Effector memory CD8-positive, alpha-beta T cell (primary cell): ENCODE data around the gene TBC1D22A.

Experiments used
- ATAC-seq: fragments of 150-1000 bp; cut with Tn5 transposase; replicated peaks from 2 replicates; pipeline ENCODE4 v1.10.0; 2021; ENCODE audit warnings: mild to moderate bottlenecking, moderate library complexity
- DNase-seq, 3 experiments: peaks; one replicate each; pipeline ENCODE4 v3.0.0; 2021
- H3K27ac Mint-ChIP-seq, 2 donors: one replicate each; pipeline ENCODE4 v1.8.0; 2022; ENCODE audit warnings: mild to moderate bottlenecking in 2 of 2, mixed read lengths in 2 of 2, moderate library complexity in 2 of 2
- H3K27me3 Mint-ChIP-seq, 2 donors: one replicate each; pipeline ENCODE4 v1.8.0; 2022; ENCODE audit warnings: mixed read lengths in 2 of 2
- H3K36me3 Mint-ChIP-seq: one replicate; pipeline ENCODE4 v1.8.0; 2022; ENCODE audit warnings: mild to moderate bottlenecking, moderate library complexity, mixed read lengths; ENCODE audit not compliant: insufficient read depth
- H3K4me1 Mint-ChIP-seq, 2 donors: one replicate each; pipeline ENCODE4 v1.8.0; 2022; ENCODE audit warnings: low read depth in 2 of 2, mixed read lengths in 2 of 2
- H3K4me3 Mint-ChIP-seq, 2 donors: one replicate each; pipeline ENCODE4 v1.8.0; 2022; ENCODE audit warnings: mild to moderate bottlenecking in 2 of 2, mixed read lengths in 2 of 2, moderate library complexity in 2 of 2
- H3K9me3 Mint-ChIP-seq, 2 donors: one replicate each; pipeline ENCODE4 v1.8.0; 2022; ENCODE audit warnings: mixed read lengths in 2 of 2

Gene TBC1D22A

DNA sequence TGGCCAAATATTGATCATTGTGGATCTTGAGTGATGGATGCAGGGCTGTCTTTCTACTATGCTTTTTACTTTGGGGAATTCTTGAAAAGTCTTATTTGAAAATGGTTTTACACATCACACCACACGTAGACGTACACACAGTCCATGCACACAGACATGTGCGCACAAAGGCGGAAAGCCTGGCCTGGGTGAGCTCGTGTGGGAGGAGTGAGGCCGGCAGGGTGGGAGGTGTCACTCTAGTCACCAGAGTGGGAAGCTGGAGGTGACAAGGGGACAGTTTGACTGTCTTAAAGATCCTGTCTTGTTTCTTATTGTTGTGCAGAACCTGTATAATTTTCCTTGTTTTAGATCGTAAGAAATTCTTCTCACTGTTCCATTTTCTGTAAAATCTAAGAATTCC, 326.9 kb downstream of the TBC1D22A start:
- Mint-ChIP-seq H3K36me3 (no peaks in the 10 kb centered on the region), H3K9me3 (no peaks in the 10 kb centered on the region), H3K27me3 (no peaks in the 10 kb centered on the region), H3K4me1 (peaks cover 51 to 57% of the 10 kb centered on the region in 2 donors), H3K27ac (peak overlapping the region in 1 of 2 donors; percentile 74), H3K4me3 (peak overlapping the region; percentile 80 to 83)
- ATAC-seq = no peak
- no peak for DNase-seq

DNA sequence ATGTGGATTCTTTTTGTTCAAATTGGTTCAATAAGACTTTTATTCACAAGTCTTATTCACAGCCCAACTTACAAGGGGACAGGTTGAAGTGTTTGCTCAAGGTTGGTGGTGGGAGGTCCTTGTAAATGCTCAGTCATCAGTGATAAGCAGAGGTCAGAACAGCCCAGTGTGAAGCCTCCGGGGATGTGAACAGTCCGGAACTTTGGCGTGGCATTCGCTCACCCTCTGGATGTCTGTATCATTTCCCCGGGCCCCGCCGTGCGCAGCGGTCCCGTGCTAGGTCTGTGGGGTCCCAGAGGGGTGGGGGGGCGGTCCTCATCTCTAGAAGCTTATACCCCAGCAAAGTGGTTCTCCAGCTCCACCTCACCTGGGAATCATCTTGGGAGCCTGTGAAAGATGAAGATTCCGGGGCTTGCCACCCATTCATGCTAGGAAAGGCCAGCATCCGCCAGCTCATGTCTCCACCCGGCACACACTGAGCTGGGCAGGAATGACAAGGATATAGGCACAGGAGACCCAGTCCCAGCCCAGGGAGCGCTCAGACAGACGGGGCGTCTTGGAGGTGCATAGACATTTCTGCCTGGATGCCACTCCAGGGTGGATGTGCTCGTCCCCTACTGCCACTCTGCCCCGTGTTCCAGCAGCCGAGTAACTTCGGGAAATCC, 327.5 kb downstream of the TBC1D22A start:
- peak overlapping the region; percentile 80 to 83 for H3K4me3 Mint-ChIP-seq
- no peak for ATAC-seq
- H3K27ac Mint-ChIP-seq = peak overlapping the region; percentile 74 to 90
- no peaks in the 10 kb centered on the region for H3K36me3 Mint-ChIP-seq
- H3K9me3 Mint-ChIP-seq = no peaks in the 10 kb centered on the region
- peaks cover 54 to 62% of the 10 kb centered on the region in 2 donors for H3K4me1 Mint-ChIP-seq
- no peak for DNase-seq
- H3K27me3 Mint-ChIP-seq = no peaks in the 10 kb centered on the region

DNA sequence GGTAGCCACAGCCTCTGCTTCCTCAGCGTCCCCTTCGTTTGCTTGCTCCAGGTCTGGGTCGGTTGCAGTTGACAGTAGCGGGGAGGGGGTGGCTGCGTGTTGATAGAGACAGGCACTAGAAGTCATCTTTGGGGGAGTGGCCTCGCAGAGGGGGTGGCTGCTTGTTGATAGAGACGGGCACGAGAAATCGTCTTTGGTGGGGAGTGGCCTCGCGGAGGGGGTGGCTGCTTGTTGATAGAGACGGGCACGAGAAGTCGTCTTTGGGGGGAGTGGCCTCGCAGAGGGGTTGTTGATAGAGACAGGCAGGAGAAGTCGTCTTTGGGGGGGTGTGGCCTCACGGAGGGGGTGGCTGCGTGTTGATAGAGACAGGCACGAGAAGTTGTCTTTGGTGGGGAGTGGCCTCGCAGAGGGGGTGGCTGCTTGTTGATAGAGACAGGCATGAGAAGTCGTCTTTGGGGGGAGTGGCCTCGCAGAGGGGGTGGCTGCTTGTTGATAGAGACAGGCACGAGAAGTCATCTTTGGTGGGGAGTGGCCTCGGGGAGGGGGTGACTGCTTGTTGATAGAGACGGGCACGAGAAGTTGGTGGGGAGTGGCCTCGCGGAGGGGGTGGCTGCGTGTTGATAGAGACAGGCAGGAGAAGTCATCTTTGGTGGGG, 328.3 kb downstream of the TBC1D22A start:
- Mint-ChIP-seq H3K4me1 (peaks cover 54 to 56% of the 10 kb centered on the region in 2 donors), H3K27ac (peak overlapping the region; percentile 89 to 90)

DNA sequence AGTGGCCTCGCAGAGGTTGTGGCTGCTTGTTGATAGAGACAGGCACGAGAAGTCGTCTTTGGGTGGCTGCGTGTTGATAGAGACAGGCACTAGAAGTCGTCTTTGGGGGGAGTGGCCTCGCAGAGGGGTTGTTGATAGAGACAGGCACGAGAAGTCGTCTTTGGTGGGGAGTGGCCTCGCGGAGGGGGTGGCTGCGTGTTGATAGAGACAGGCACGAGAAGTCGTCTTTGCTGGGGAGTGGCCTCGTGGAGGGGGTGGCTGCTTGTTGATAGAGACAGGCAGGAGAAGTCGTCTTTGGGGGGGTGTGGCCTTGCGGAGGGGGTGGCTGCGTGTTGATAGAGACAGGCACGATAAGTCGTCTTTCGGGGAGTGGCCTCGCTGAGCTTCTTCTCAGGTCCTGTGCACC, 328.8 kb downstream of the TBC1D22A start:
- peak overlapping the region; percentile 80 to 83 for H3K4me3 Mint-ChIP-seq
- no peaks in the 10 kb centered on the region for H3K36me3 Mint-ChIP-seq
- no peaks in the 10 kb centered on the region for H3K9me3 Mint-ChIP-seq
- no peaks in the 10 kb centered on the region for H3K27me3 Mint-ChIP-seq
- H3K27ac Mint-ChIP-seq = peak overlapping the region; percentile 89 to 90
- peak in 1 of 3 experiments; percentile 18 for DNase-seq
- peak; percentile 33 for ATAC-seq
- peaks cover 53 to 56% of the 10 kb centered on the region in 2 donors for H3K4me1 Mint-ChIP-seq

More for the DNA sequence above, 328.3 kb downstream of the TBC1D22A start:
- Mint-ChIP-seq H3K9me3 (no peaks in the 10 kb centered on the region), H3K36me3 (no peaks in the 10 kb centered on the region), H3K27me3 (no peaks in the 10 kb centered on the region), H3K4me3 (peak overlapping the region; percentile 80 to 83)
- ATAC-seq = peak; percentile 56
- peak; percentile 5 to 48 (median 13) for DNase-seq

DNA sequence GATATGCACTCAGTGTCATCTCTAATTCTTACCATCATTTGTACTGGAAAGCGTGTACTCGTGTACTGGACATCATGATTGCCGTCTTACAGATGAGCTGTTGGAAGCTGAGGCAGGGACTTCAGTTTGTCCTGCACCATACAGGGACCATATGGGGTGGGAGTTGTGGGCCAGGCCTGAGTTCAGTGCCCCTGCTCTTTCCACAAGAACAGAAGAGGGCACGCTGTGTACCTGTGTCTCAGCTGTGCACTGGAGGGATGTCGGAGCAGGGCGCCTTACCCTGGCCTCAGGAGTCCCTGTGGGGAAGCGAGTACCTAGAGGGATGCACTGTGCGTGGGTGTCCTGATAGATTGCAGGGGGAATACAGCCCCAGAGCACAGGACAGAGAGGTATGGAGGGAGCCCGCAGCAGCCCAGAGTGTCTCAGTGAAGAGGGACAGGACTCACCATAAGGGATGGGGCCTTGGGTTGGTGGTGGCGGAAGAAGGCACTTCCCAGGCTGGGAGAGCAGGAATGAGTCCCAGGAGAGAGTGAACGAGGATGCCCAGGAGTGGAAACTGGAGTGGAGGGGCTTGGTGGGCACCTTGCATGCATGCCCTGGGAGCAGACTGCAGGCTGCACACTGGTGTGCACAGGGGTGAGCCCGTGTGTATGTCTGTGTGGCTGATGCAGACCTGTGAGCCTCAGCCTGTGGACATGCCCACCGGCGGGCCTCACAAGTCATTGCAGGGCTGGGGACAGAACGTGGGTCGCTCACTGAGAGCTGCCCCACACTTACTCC, 329.7 kb downstream of the TBC1D22A start:
- Mint-ChIP-seq H3K36me3 (no peaks in the 10 kb centered on the region), H3K27me3 (no peaks in the 10 kb centered on the region), H3K4me3 (peak overlapping the region in 1 of 2 donors; percentile 80), H3K27ac (peak overlapping the region; percentile 89 to 90), H3K4me1 (peaks cover 53 to 57% of the 10 kb centered on the region in 2 donors), H3K9me3 (no peaks in the 10 kb centered on the region)
- DNase-seq (no peak), ATAC-seq (no peak)

DNA sequence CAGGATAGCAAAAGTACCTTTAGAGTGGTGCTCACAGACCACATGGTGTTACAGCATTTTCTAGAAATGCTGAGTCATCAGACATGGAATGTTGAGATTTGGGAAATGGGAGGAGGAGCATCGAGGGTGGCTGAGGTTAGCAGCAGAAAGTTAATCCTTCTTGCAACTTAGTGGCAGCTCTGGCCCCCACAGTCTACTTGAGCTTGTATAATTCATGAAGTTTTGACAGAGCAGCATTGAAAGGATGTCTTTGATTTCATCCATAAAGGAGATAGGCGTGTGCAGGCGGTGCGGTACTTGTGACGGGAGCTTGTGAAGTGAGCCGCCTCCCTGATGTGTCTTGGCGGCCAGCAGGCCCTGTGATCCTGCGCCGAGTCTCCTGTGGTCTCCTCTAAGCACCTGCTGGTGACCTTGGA, 330.5 kb downstream of the TBC1D22A start:
- ATAC-seq = no peak
- no peak for DNase-seq
- Mint-ChIP-seq H3K9me3 (no peaks in the 10 kb centered on the region), H3K4me3 (no peak overlapping the region), H3K27me3 (no peaks in the 10 kb centered on the region), H3K36me3 (no peaks in the 10 kb centered on the region), H3K4me1 (peaks cover 56 to 58% of the 10 kb centered on the region in 2 donors), H3K27ac (peak overlapping the region in 1 of 2 donors; percentile 30)

DNA sequence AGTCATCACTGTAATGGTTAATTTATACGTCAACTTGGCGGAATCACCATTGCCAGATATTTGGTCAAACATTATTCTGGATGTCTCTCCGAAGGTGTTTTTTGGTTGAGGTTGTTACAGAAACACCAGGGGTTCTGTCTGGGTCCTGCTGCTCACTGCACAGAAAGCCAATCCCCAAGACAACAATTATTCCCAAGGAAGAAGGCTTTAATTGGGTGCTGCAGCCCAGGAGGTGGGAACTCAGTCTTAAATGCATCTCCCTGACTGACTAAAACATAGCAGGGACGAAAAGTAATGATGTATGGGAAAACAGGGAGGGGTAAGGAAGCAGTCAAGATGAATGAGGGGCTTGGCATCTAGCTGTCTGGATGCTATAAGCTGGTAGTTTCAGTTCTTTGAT, 331.3 kb downstream of the TBC1D22A start:
- H3K4me1 Mint-ChIP-seq = peaks cover 48 to 51% of the 10 kb centered on the region in 2 donors
- no peak overlapping the region for H3K4me3 Mint-ChIP-seq
- no peaks in the 10 kb centered on the region for H3K9me3 Mint-ChIP-seq
- H3K27ac Mint-ChIP-seq = no peak overlapping the region
- DNase-seq (no peak), ATAC-seq (no peak)
- no peaks in the 10 kb centered on the region for H3K36me3 Mint-ChIP-seq
- no peaks in the 10 kb centered on the region for H3K27me3 Mint-ChIP-seq

DNA sequence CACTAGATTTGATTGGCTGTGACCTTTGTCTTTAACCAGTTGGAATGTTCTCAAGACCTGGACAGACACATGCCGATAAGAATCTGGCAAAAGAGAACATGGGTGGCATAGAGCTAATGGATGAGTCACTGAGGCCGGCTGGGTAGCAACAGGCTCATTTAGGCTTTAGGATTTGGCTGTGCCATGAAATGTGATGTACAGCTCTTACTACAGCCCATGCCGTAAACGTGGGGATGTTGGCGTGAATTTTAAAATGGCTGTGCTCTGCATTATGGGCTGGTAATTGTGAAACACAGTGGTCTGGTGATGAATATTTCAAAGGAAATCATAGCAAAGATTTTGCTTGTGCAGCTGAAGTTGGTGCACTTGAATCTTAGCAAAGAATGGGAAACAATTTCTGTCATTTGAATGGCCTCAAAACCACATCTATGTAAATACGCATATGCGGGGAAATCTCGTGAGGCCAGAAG, 332.4 kb downstream of the TBC1D22A start:
- H3K4me1 Mint-ChIP-seq = peaks cover 38 to 39% of the 10 kb centered on the region in 2 donors

DNA sequence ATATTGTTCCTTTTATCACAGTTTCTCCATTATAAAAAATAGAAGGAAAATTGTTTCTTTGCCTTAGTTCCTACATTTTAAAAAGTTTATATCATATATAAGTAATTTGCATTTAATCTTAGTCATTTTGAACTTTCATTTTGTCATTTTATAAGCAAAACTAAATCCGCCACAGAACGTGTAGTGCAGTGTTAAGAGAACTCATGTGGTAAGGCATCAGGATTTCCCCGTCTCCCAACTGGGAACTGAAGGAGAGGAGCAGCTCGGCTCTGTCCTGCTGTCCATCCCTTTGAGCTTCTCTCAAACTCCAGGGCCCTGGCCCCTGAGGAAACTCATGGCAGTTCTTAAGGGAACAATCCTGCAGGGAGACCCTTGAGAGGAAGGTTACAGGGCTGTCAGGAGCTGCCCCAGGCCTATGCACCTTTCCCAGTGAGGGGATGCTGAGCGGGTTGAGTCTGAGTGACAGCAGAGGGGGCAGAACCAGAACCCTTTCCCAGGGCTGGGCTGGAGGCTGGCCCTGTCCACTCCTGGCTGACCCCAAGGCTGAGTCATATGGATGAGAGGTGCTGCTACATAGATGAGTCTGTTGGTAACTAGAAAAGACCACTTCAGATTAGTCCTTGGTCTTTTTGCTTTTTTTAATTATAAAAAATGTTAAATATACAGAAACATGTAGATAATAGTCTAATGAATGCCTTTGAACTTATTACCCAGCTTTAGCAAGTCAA, 333.1 kb downstream of the TBC1D22A start:
- peaks cover 3% of the 10 kb centered on the region for H3K36me3 Mint-ChIP-seq
- H3K9me3 Mint-ChIP-seq = no peaks in the 10 kb centered on the region
- no peak for DNase-seq
- ATAC-seq = no peak
- H3K27me3 Mint-ChIP-seq = no peaks in the 10 kb centered on the region
- H3K4me3 Mint-ChIP-seq = no peak overlapping the region
- peaks cover 40% of the 10 kb centered on the region in 2 donors for H3K4me1 Mint-ChIP-seq
- no peak overlapping the region for H3K27ac Mint-ChIP-seq

More for the DNA sequence above, 332.4 kb downstream of the TBC1D22A start:
- DNase-seq (no peak), ATAC-seq (no peak)
- Mint-ChIP-seq H3K27ac (no peak overlapping the region), H3K36me3 (peaks cover 3% of the 10 kb centered on the region), H3K9me3 (no peaks in the 10 kb centered on the region), H3K27me3 (no peaks in the 10 kb centered on the region), H3K4me3 (no peak overlapping the region)

DNA sequence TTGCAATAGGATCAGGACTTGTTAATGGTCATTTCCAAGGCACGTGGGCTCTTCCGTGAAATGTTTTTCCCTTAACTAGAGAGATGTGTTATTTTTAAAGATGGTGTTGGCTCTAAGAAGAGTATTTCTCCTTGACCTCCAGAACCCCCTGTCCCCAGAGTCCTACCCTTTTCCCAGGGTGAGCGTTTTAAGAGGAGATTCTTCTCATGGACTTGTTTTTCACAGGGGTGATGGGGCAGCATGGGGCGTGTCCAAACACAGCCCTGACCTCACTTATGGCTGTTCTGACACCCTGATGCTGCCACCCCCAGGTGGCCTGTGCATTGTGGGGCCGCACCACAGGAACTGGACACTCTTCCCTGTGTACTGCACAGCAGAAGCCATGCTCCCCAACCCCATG, 335.7 kb downstream of the TBC1D22A start:
- Mint-ChIP-seq H3K27ac (peak overlapping the region in 1 of 2 donors; percentile 15), H3K27me3 (no peaks in the 10 kb centered on the region), H3K4me1 (peaks cover 20 to 31% of the 10 kb centered on the region in 2 donors), H3K9me3 (no peaks in the 10 kb centered on the region), H3K4me3 (no peak overlapping the region), H3K36me3 (peaks cover 3% of the 10 kb centered on the region)
- ATAC-seq (no peak), DNase-seq (no peak)

DNA sequence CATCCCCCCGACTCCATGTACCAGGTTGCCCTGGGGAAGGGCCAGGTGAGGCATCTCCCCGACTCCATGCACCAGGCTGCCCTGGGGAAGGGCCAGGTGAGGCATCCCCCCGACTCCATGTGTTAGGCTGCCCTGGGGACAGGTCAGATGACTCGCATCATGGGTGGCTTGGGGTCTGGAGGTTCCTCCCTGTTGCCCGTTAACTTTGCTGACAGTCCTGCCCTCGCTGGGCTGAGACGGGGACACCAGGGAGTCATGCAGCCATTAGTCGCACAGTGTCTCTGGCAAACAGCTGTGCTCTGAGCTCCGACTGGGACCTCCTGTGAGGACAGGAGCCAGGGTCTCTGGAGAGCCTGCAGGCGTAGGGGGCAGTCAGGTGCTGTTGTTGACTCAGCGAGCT, 336.1 kb downstream of the TBC1D22A start:
- no peak for DNase-seq

DNA sequence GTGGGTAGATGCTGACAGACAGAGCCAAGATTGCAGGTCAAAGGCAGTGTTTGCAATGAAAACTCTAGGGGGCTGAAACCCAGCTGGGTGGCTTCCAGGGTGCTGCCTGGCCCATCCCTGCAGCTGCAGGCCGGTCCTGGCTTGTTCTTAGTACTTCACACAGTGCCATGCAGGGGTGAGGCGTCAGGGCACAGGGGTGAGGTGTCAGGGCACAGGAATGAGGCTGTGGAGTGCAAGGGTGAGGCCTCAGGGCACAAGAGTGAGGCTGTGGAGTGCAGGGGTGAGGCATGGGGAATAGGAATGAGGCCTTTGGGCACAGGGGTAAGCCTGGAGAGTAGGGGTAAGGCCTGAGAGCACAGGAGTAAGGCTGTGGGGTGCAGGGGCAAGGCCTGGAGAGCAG, 337.6 kb downstream of the TBC1D22A start:
- Mint-ChIP-seq H3K4me1 (peaks cover 15 to 27% of the 10 kb centered on the region in 2 donors), H3K27ac (peak overlapping the region in 1 of 2 donors; percentile 68), H3K36me3 (peaks cover 6% of the 10 kb centered on the region), H3K9me3 (no peaks in the 10 kb centered on the region), H3K27me3 (no peaks in the 10 kb centered on the region), H3K4me3 (no peak overlapping the region)
- DNase-seq = no peak
- no peak for ATAC-seq

More for the DNA sequence above, 336.1 kb downstream of the TBC1D22A start:
- Mint-ChIP-seq H3K27ac (no peak overlapping the region), H3K36me3 (peaks cover 3% of the 10 kb centered on the region), H3K27me3 (no peaks in the 10 kb centered on the region), H3K9me3 (no peaks in the 10 kb centered on the region), H3K4me1 (peaks cover 20 to 35% of the 10 kb centered on the region in 2 donors), H3K4me3 (no peak overlapping the region)
- ATAC-seq = no peak
